Measurements from ENCODE around the gene SFTPB. TPM values are rescaled to one million over a fixed set of nuclear protein-coding genes. Genes with fewer than 3 reads are reported as not detected.

SFTPB gene
- polyA plus RNA-seq, 1 donor from 2014 or later: not detected

DNA sequence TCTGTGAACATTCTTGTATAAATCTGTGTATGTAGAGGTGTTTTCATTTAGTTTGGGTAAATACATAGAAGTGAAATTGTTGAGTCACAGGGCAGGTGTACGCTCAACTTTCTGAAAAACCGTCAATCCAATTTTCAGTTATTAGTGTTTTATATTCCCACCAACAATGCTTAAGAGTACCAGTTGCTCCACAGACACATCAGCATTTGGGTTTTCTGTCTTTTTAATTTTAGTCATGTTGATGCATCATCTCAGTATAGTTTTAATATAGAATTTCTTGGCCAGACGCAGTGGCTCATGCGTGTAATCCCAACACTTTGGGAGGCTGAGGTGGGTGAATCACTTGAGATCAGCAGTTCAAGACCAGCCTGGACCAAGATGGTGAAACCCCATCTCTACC is 22.9 kb upstream of the SFTPB start:
- no peak overlapping the region for H3K4me3 ChIP-seq (ENCODE audit: low read length)
- no peak overlapping the region for H3K27ac ChIP-seq (ENCODE audit: low read length)
- no peaks in the 10 kb centered on the region for H3K9me2 ChIP-seq (ENCODE audit: insufficient read depth, low read length)
- no peak overlapping the region for H3K9ac ChIP-seq (ENCODE audit: low read length)
- H3F3A ChIP-seq (ENCODE audit: insufficient read depth, low read length, poor library complexity, severe bottlenecking): no peaks in the 10 kb centered on the region
- no peaks in the 10 kb centered on the region for H3K27me3 ChIP-seq (ENCODE audit: insufficient read depth, low read depth, low read length)
- H3K79me2 ChIP-seq (replicated peaks; ENCODE audit: insufficient read depth, low read length): no peaks in the 10 kb centered on the region
- TF ChIP-seq MXI1 (conservative IDR thresholded peaks at IDR 0.05; ENCODE audit: poor library complexity, severe bottlenecking) (no peak), TAF1 (IDR thresholded peaks at IDR 0.05; ENCODE audit: low read depth) (no peak), EP300 (conservative IDR thresholded peaks at IDR 0.05; ENCODE audit: poor library complexity, severe bottlenecking) (no peak), EZH2 (IDR thresholded peaks at IDR 0.05; ENCODE audit: borderline replicate concordance, insufficient read depth, low read length, poor library complexity, severe bottlenecking) (no peak), SMC3 (conservative IDR thresholded peaks at IDR 0.05; ENCODE audit: poor library complexity) (no peak), POLR2AphosphoS5 (IDR thresholded peaks at IDR 0.05) (no peak), RAD21 (conservative IDR thresholded peaks at IDR 0.05) (no peak)
- TF ChIP-seq, protein P1, sequence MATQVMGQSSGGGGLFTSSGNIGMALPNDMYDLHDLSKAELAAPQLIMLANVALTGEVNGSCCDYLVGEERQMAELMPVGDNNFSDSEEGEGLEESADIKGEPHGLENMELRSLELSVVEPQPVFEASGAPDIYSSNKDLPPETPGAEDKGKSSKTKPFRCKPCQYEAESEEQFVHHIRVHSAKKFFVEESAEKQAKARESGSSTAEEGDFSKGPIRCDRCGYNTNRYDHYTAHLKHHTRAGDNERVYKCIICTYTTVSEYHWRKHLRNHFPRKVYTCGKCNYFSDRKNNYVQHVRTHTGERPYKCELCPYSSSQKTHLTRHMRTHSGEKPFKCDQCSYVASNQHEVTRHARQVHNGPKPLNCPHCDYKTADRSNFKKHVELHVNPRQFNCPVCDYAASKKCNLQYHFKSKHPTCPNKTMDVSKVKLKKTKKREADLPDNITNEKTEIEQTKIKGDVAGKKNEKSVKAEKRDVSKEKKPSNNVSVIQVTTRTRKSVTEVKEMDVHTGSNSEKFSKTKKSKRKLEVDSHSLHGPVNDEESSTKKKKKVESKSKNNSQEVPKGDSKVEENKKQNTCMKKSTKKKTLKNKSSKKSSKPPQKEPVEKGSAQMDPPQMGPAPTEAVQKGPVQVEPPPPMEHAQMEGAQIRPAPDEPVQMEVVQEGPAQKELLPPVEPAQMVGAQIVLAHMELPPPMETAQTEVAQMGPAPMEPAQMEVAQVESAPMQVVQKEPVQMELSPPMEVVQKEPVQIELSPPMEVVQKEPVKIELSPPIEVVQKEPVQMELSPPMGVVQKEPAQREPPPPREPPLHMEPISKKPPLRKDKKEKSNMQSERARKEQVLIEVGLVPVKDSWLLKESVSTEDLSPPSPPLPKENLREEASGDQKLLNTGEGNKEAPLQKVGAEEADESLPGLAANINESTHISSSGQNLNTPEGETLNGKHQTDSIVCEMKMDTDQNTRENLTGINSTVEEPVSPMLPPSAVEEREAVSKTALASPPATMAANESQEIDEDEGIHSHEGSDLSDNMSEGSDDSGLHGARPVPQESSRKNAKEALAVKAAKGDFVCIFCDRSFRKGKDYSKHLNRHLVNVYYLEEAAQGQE (IDR thresholded peaks at IDR 0.05; ENCODE audit: borderline replicate concordance): no peak
- TF ChIP-seq, protein P2, sequence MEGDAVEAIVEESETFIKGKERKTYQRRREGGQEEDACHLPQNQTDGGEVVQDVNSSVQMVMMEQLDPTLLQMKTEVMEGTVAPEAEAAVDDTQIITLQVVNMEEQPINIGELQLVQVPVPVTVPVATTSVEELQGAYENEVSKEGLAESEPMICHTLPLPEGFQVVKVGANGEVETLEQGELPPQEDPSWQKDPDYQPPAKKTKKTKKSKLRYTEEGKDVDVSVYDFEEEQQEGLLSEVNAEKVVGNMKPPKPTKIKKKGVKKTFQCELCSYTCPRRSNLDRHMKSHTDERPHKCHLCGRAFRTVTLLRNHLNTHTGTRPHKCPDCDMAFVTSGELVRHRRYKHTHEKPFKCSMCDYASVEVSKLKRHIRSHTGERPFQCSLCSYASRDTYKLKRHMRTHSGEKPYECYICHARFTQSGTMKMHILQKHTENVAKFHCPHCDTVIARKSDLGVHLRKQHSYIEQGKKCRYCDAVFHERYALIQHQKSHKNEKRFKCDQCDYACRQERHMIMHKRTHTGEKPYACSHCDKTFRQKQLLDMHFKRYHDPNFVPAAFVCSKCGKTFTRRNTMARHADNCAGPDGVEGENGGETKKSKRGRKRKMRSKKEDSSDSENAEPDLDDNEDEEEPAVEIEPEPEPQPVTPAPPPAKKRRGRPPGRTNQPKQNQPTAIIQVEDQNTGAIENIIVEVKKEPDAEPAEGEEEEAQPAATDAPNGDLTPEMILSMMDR (IDR thresholded peaks at IDR 0.05; ENCODE audit: poor library complexity, severe bottlenecking): no peak
- no peaks in the 10 kb centered on the region for H4K20me1 ChIP-seq (ENCODE audit: insufficient read depth)
- H3K36me3 ChIP-seq (ENCODE audit: insufficient read depth, low read length): no peaks in the 10 kb centered on the region
- no peak overlapping the region for H3K4me2 ChIP-seq (ENCODE audit: low read length)
- no peaks in the 10 kb centered on the region for H3K9me3 ChIP-seq (ENCODE audit: low read length)
- H2AFZ ChIP-seq (ENCODE audit: low read depth, low read length): no peak overlapping the region

DNA sequence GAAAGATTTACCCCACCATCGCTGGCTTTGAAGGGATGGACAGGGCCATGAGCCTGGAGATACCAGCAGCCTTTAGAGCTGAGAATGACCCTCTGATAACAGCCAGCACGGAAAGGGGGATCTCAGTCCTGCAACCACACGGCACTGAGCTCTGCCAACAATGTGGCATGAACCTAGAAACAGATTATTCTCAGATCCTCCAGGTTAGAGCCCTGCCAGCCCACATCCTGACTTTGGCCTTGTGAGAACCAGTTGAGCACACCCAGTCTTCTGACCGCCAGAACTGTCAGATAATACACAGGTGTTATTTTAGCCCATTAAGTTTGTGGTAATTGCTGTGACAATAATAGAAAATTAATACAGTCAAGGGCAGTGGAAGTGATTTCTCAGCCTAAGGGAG is 16.8 kb upstream of the SFTPB start:
- Histone ChIP-seq H3K9ac (ENCODE audit: low read length) (no peak overlapping the region), H3F3A (ENCODE audit: insufficient read depth, low read length, poor library complexity, severe bottlenecking) (no peaks in the 10 kb centered on the region), H3K79me2 (replicated peaks; ENCODE audit: insufficient read depth, low read length) (no peaks in the 10 kb centered on the region), H3K4me2 (ENCODE audit: low read length) (no peak overlapping the region), H3K36me3 (ENCODE audit: insufficient read depth, low read length) (no peaks in the 10 kb centered on the region), H2AFZ (ENCODE audit: low read depth, low read length) (no peak overlapping the region), H3K27ac (ENCODE audit: low read length) (no peak overlapping the region), H3K9me2 (ENCODE audit: insufficient read depth, low read length) (no peaks in the 10 kb centered on the region), H4K20me1 (ENCODE audit: insufficient read depth) (no peaks in the 10 kb centered on the region), H3K9me3 (ENCODE audit: low read length) (no peaks in the 10 kb centered on the region), H3K4me3 (ENCODE audit: low read length) (no peak overlapping the region), H3K27me3 (ENCODE audit: insufficient read depth, low read depth, low read length) (no peaks in the 10 kb centered on the region)
- TF ChIP-seq, protein P1 (IDR thresholded peaks at IDR 0.05; ENCODE audit: borderline replicate concordance): no peak
- TF ChIP-seq MXI1 (conservative IDR thresholded peaks at IDR 0.05; ENCODE audit: poor library complexity, severe bottlenecking) (no peak), SMC3 (conservative IDR thresholded peaks at IDR 0.05; ENCODE audit: poor library complexity) (no peak), RAD21 (conservative IDR thresholded peaks at IDR 0.05) (no peak), EP300 (conservative IDR thresholded peaks at IDR 0.05; ENCODE audit: poor library complexity, severe bottlenecking) (no peak), TAF1 (IDR thresholded peaks at IDR 0.05; ENCODE audit: low read depth) (no peak), EZH2 (IDR thresholded peaks at IDR 0.05; ENCODE audit: borderline replicate concordance, insufficient read depth, low read length, poor library complexity, severe bottlenecking) (no peak), POLR2AphosphoS5 (IDR thresholded peaks at IDR 0.05) (no peak)
- TF ChIP-seq, protein P2 (IDR thresholded peaks at IDR 0.05; ENCODE audit: poor library complexity, severe bottlenecking): no peak
